Measurements from ENCODE around the gene CYP2C9. TPM values are rescaled to one million over a fixed set of nuclear protein-coding genes. Genes with fewer than 3 reads are reported as not detected.
"Not testable (repeated sequence)": the region's sequence is repeated elsewhere in the genome, so short reads cannot be mapped to it uniquely, and the experiment has no call there.

Gene CYP2C9
- total RNA-seq, 6 experiments from 2014 or later: not detected

GRCh38 chr10:94916423-94916822 is 22.0 kb upstream of the CYP2C9 start:
- Mint-ChIP-seq H3K9me3 (peaks cover 56% of the 10 kb centered on the region), H3K27me3 (ENCODE audit: insufficient read depth) (no peaks in the 10 kb centered on the region; the same call in 1 of the 2 replicates), H3K4me3 (no peak overlapping the region), H3K4me1 (ENCODE audit: low read depth) (no peaks in the 10 kb centered on the region), H3K36me3 (ENCODE audit: low read depth) (no peaks in the 10 kb centered on the region), H3K27ac (no peak overlapping the region)
- no peak for DNase-seq
- no peak for TF ChIP-seq CTCF (IDR thresholded peaks at IDR 0.05)

- DNase-seq: no peak
- Mint-ChIP-seq H3K4me1 (ENCODE audit: low read depth) (no peaks in the 10 kb centered on the region), H3K27me3 (ENCODE audit: insufficient read depth) (no peaks in the 10 kb centered on the region; the same call in 1 of the 2 replicates), H3K4me3 (no peak overlapping the region), H3K9me3 (peaks cover 42% of the 10 kb centered on the region), H3K36me3 (ENCODE audit: low read depth) (no peaks in the 10 kb centered on the region), H3K27ac (no peak overlapping the region)
- no peak for TF ChIP-seq CTCF (IDR thresholded peaks at IDR 0.05)
Measured at GRCh38 chr10:94936721-94937120, 1.7 kb upstream of the CYP2C9 start.

GRCh38 chr10:94943432-94944103 is 5.1 kb downstream of the CYP2C9 start:
- peaks cover 63% of the 10 kb centered on the region for H3K9me3 Mint-ChIP-seq
- H3K4me3 Mint-ChIP-seq; DNase-seq; H3K36me3 Mint-ChIP-seq (ENCODE audit: low read depth); H3K4me1 Mint-ChIP-seq (ENCODE audit: low read depth); H3K27ac Mint-ChIP-seq; H3K27me3 Mint-ChIP-seq (ENCODE audit: insufficient read depth): not testable (repeated sequence)

GRCh38 chr10:94946181-94946580 is 7.7 kb downstream of the CYP2C9 start:
- not testable (repeated sequence) for H3K27ac Mint-ChIP-seq; H3K27me3 Mint-ChIP-seq (ENCODE audit: insufficient read depth); H3K4me1 Mint-ChIP-seq (ENCODE audit: low read depth); H3K36me3 Mint-ChIP-seq (ENCODE audit: low read depth); H3K4me3 Mint-ChIP-seq; DNase-seq
- H3K9me3 Mint-ChIP-seq: peaks cover 58% of the 10 kb centered on the region

- H3K4me1 Mint-ChIP-seq (ENCODE audit: low read depth): no peaks in the 10 kb centered on the region
- peaks cover 37% of the 10 kb centered on the region for H3K9me3 Mint-ChIP-seq
- DNase-seq: peak; percentile 5
- no peak overlapping the region for H3K4me3 Mint-ChIP-seq
- no peaks in the 10 kb centered on the region for H3K27me3 Mint-ChIP-seq (ENCODE audit: insufficient read depth)
- H3K27ac Mint-ChIP-seq: no peak overlapping the region
- H3K36me3 Mint-ChIP-seq (ENCODE audit: low read depth): no peaks in the 10 kb centered on the region
- peak; percentile 56 for TF ChIP-seq CTCF (IDR thresholded peaks at IDR 0.05)
Measured at GRCh38 chr10:94963901-94964300, 25.4 kb downstream of the CYP2C9 start.

GRCh38 chr10:94983555-94983954 is 45.1 kb downstream of the CYP2C9 start:
- Mint-ChIP-seq H3K4me1 (ENCODE audit: low read depth) (no peaks in the 10 kb centered on the region), H3K4me3 (no peak overlapping the region), H3K9me3 (peaks cover 48% of the 10 kb centered on the region), H3K27me3 (ENCODE audit: insufficient read depth) (peaks cover 3% of the 10 kb centered on the region; the same call in 1 of the 2 replicates), H3K36me3 (ENCODE audit: low read depth) (no peaks in the 10 kb centered on the region), H3K27ac (no peak overlapping the region)
- TF ChIP-seq CTCF (IDR thresholded peaks at IDR 0.05): no peak
- DNase-seq: no peak
